Muscle of arm (tissue), 12 donors: ENCODE measurements around the gene RLBP1. TPM values are rescaled to one million over a fixed set of nuclear protein-coding genes. Genes with fewer than 3 reads are reported as not detected.

ENCODE experiments used
- polyA plus RNA-seq, 12 donors: library from polyadenylated mRNA; unstranded; fragments of 120-200 nt; gene quantifications; one replicate each; pipeline ENCODE4 v1.2.1, GENCODE V29; 2013; ENCODE audit not compliant: insufficient read length in 12 of 12

The RLBP1 gene
- polyA plus RNA-seq, 12 donors: 0.08 to 0.38 (median 0.14) TPM; not detected in 6

Other genes with a start within 250 kb of the RLBP1 start
- 10 to 100 TPM in 11 of 12 donors, not detected in 1; 17.1 to 28.5 (median 23.2) TPM for gene ABHD2, start 133.1 kb downstream of the RLBP1 start, polyA plus RNA-seq
- gene FANCI, start 22.4 kb upstream of the RLBP1 start, polyA plus RNA-seq: 10 to 100 TPM in 11 of 12 donors, not detected in 1; 10.0 to 35.6 (median 20.1) TPM
- gene POLG, start 113.2 kb upstream of the RLBP1 start, polyA plus RNA-seq: 10 to 100 TPM in 11 of 12 donors, not detected in 1; 31.0 to 44.6 (median 37.2) TPM